DND-41 (cell line): ENCODE measurements around the gene CACNA1E.

Experiments used
- ATAC-seq: fragments of 200-7000 bp; cut with Tn5 transposase; 3 replicates; pipeline ENCODE4 v1.9.1; 2021; ENCODE audit warnings: low read depth; ENCODE audit not compliant: insufficient read depth
- DNase-seq: peaks from one replicate; pipeline ENCODE4 v3.0.0-alpha.2; 2020
- H2AFZ ChIP-seq: 2 replicates; pipeline ENCODE4 v1.6.0; 2012; ENCODE audit warnings: low read depth, low read length
- H3K27ac ChIP-seq: 2 replicates; pipeline ENCODE4 v1.5.1; 2012; ENCODE audit warnings: low read length, inconsistent platforms
- H3K27me3 ChIP-seq: fragments of 200-600 bp; sonication (generic); 2 replicates; pipeline ENCODE4 v1.6.0; 2012; ENCODE audit warnings: low read length, mild to moderate bottlenecking, inconsistent platforms; ENCODE audit not compliant: insufficient read depth, poor library complexity
- H3K36me3 ChIP-seq: 2 replicates; pipeline ENCODE4 v1.5.1; 2012; ENCODE audit warnings: low read length, inconsistent platforms; ENCODE audit not compliant: insufficient read depth
- H3K4me1 ChIP-seq: 2 replicates; pipeline ENCODE4 v1.5.1; 2012; ENCODE audit warnings: mild to moderate bottlenecking, low read length; ENCODE audit not compliant: insufficient read depth
- H3K4me2 ChIP-seq: 2 replicates; pipeline ENCODE4 v1.6.0; 2012; ENCODE audit warnings: mild to moderate bottlenecking, moderate library complexity, low read length, inconsistent platforms; ENCODE audit not compliant: insufficient read depth
- H3K4me3 ChIP-seq, 2 experiments: fragments of 200-600 bp in 1 of 2; shearing (Covaris generic) in 1 of 2; 2 replicates each; pipeline ENCODE4 v1.5.1; 2012 to 2016; ENCODE audit warnings: inconsistent platforms in 2 of 2, low read length in 2 of 2, mild to moderate bottlenecking in 2 of 2, low read depth in 1 of 2, moderate library complexity in 1 of 2
- H3K79me2 ChIP-seq: 2 replicates; pipeline ENCODE4 v1.6.0; 2012; ENCODE audit warnings: low read length, inconsistent platforms; ENCODE audit not compliant: insufficient read depth
- H3K9ac ChIP-seq: 2 replicates; pipeline ENCODE4 v1.6.0; 2012; ENCODE audit warnings: low read depth, mild to moderate bottlenecking, inconsistent platforms, low read length, moderate library complexity
- H3K9me3 ChIP-seq: 2 replicates; pipeline ENCODE4 v1.5.1; 2012; ENCODE audit warnings: low read length, moderate library complexity, mild to moderate bottlenecking, inconsistent platforms; ENCODE audit not compliant: insufficient read depth, severe bottlenecking
- H4K20me1 ChIP-seq: 2 replicates; pipeline ENCODE4 v1.6.0; 2012; ENCODE audit warnings: low read length; ENCODE audit not compliant: insufficient read depth
- CTCF ChIP-seq: IDR thresholded peaks from 2 replicates; pipeline ENCODE4 v1.5.1; 2012; ENCODE audit warnings: borderline replicate concordance, low read length, moderate library complexity, mild to moderate bottlenecking; ENCODE audit not compliant: poor library complexity, severe bottlenecking; ENCODE audit errors: extremely low read depth
- EZH2 ChIP-seq: IDR thresholded peaks from 3 replicates; pipeline ENCODE4 v1.6.1; 2012; ENCODE audit warnings: borderline replicate concordance, low read depth, mild to moderate bottlenecking, moderate library complexity, low read length, inconsistent platforms; ENCODE audit not compliant: severe bottlenecking

Gene CACNA1E

GRCh38 chr1:181593042-181593441 is 109.7 kb downstream of the CACNA1E start:
- no peak overlapping the region for H2AFZ ChIP-seq
- H3K4me3 ChIP-seq: no peak overlapping the region
- H3K9ac ChIP-seq: no peak overlapping the region
- H3K27me3 ChIP-seq: peaks cover 12% of the 10 kb centered on the region
- H3K27ac ChIP-seq: no peak overlapping the region
- no peak for ATAC-seq
- no peaks in the 10 kb centered on the region for H3K79me2 ChIP-seq
- no peak overlapping the region for H3K4me2 ChIP-seq
- TF ChIP-seq EZH2: no peak
- no peak for TF ChIP-seq CTCF
- no peaks in the 10 kb centered on the region for H4K20me1 ChIP-seq
- no peaks in the 10 kb centered on the region for H3K36me3 ChIP-seq
- DNase-seq: no peak
- no peaks in the 10 kb centered on the region for H3K9me3 ChIP-seq
- H3K4me1 ChIP-seq: no peaks in the 10 kb centered on the region

- H3K4me2 ChIP-seq: no peak overlapping the region
- no peaks in the 10 kb centered on the region for H3K36me3 ChIP-seq
- no peak for TF ChIP-seq CTCF
- TF ChIP-seq EZH2: no peak
- peaks cover 12% of the 10 kb centered on the region for H3K27me3 ChIP-seq
- H3K4me1 ChIP-seq: no peaks in the 10 kb centered on the region
- H3K79me2 ChIP-seq: no peaks in the 10 kb centered on the region
- ATAC-seq: no peak
- DNase-seq: no peak
- no peaks in the 10 kb centered on the region for H3K9me3 ChIP-seq
- H3K9ac ChIP-seq: no peak overlapping the region
- H3K27ac ChIP-seq: no peak overlapping the region
- no peak overlapping the region for H2AFZ ChIP-seq
- H4K20me1 ChIP-seq: no peaks in the 10 kb centered on the region
- H3K4me3 ChIP-seq: no peak overlapping the region
These were observed 111.2 kb downstream of the CACNA1E start for GRCh38 chr1:181594553-181594952.

GRCh38 chr1:181595234-181595633 is 111.9 kb downstream of the CACNA1E start:
- H2AFZ ChIP-seq: no peak overlapping the region
- TF ChIP-seq CTCF: no peak
- TF ChIP-seq EZH2: no peak
- H4K20me1 ChIP-seq: no peaks in the 10 kb centered on the region
- H3K27me3 ChIP-seq: peaks cover 14% of the 10 kb centered on the region
- no peak overlapping the region for H3K4me2 ChIP-seq
- H3K79me2 ChIP-seq: no peaks in the 10 kb centered on the region
- H3K27ac ChIP-seq: no peak overlapping the region
- H3K9ac ChIP-seq: no peak overlapping the region
- DNase-seq (no peak), ATAC-seq (no peak)
- no peaks in the 10 kb centered on the region for H3K4me1 ChIP-seq
- no peaks in the 10 kb centered on the region for H3K36me3 ChIP-seq
- no peak overlapping the region for H3K4me3 ChIP-seq
- no peaks in the 10 kb centered on the region for H3K9me3 ChIP-seq

GRCh38 chr1:181601186-181601950 is 118.1 kb downstream of the CACNA1E start:
- DNase-seq (no peak), ATAC-seq (no peak)
- Histone ChIP-seq H3K79me2 (no peaks in the 10 kb centered on the region), H3K27me3 (peaks cover 24% of the 10 kb centered on the region), H3K4me1 (no peaks in the 10 kb centered on the region), H3K9ac (no peak overlapping the region), H3K9me3 (no peaks in the 10 kb centered on the region), H3K36me3 (no peaks in the 10 kb centered on the region), H4K20me1 (no peaks in the 10 kb centered on the region), H3K4me3 (no peak overlapping the region), H2AFZ (no peak overlapping the region), H3K4me2 (no peak overlapping the region), H3K27ac (no peak overlapping the region)
- TF ChIP-seq CTCF (no peak), EZH2 (no peak)
